OCI-LY7 (cell line): ENCODE data around the gene PDHA1. TPM values are rescaled to one million over a fixed set of nuclear protein-coding genes. Genes with fewer than 3 reads are reported as not detected.

ENCODE experiments used
- BruUV-seq: library from RNA; stranded (reverse); fragments of 400-500 nt; replicated peaks from 2 replicates; lab custom pipeline; 2021; lab: Mats Ljungman, UMichigan
- CTCF ChIA-PET: fragments of 300-600 bp; sonication (Branson Sonifier 250); formaldehyde crosslinking; loops from one replicate; lab custom pipeline; 2022; ENCODE audit warnings: antibody characterized with exemption; ENCODE audit not compliant: unreplicated experiment; lab: Charles Lee
- POLR2A ChIA-PET: fragments of 300-600 bp; sonication (Branson Sonifier 250); formaldehyde crosslinking; loops from one replicate; lab custom pipeline; 2022; ENCODE audit warnings: antibody characterized with exemption; lab: Charles Lee
- DNase-seq: peaks from one replicate; pipeline ENCODE4 v3.0.0-alpha.2; 2015; ENCODE audit warnings: low spot score
- H2AFZ ChIP-seq: fragments of 200-600 bp; sonication (generic), shearing (Covaris generic); 2 replicates; pipeline ENCODE4 v1.6.1; 2014; ENCODE audit warnings: mild to moderate bottlenecking, antibody characterized with exemption, low read length, moderate library complexity
- H3K27ac ChIP-seq: fragments of 200-600 bp; sonication (generic); 2 replicates; pipeline ENCODE4 v1.5.1; 2014; ENCODE audit warnings: mixed run types, low read depth, mild to moderate bottlenecking, moderate library complexity, low read length, inconsistent platforms; ENCODE audit not compliant: poor library complexity, severe bottlenecking
- H3K36me3 ChIP-seq: fragments of 200-600 bp; sonication (generic); 2 replicates; pipeline ENCODE4 v1.6.1; 2014; ENCODE audit warnings: mild to moderate bottlenecking, antibody characterized with exemption, low read length, moderate library complexity, mixed read lengths; ENCODE audit not compliant: insufficient read depth
- H3K4me1 ChIP-seq: fragments of 200-600 bp; sonication (generic); 2 replicates; pipeline ENCODE4 v1.5.1; 2014; ENCODE audit warnings: mild to moderate bottlenecking, low read length; ENCODE audit not compliant: insufficient read depth, poor library complexity, severe bottlenecking
- H3K4me2 ChIP-seq: fragments of 200-600 bp; sonication (generic); 2 replicates; pipeline ENCODE4 v1.6.1; 2014; ENCODE audit warnings: mild to moderate bottlenecking, low read length
- H3K4me3 ChIP-seq: fragments of 200-600 bp; sonication (generic); 2 replicates; pipeline ENCODE4 v1.5.1; 2014; ENCODE audit warnings: mild to moderate bottlenecking, low read depth, low read length; ENCODE audit not compliant: poor library complexity, severe bottlenecking
- H3K79me2 ChIP-seq: fragments of 200-600 bp; sonication (generic); 2 replicates; pipeline ENCODE4 v1.6.1; 2016; ENCODE audit warnings: low read depth, mild to moderate bottlenecking, low read length, moderate library complexity, mixed read lengths; ENCODE audit not compliant: insufficient read depth
- H3K9me2 ChIP-seq: fragments of 200-600 bp; sonication (generic); 2 replicates; pipeline ENCODE4 v1.6.1; 2016; ENCODE audit warnings: mild to moderate bottlenecking, low read length, mixed read lengths; ENCODE audit not compliant: insufficient read depth
- H3K9me3 ChIP-seq: fragments of 200-600 bp; sonication (generic); 2 replicates; pipeline ENCODE4 v1.6.1; 2014; ENCODE audit warnings: mild to moderate bottlenecking, mixed run types, low read length, mixed read lengths
- H4K20me1 ChIP-seq: fragments of 200-600 bp; sonication (generic); 2 replicates; pipeline ENCODE4 v1.6.1; 2014; ENCODE audit warnings: mild to moderate bottlenecking, antibody characterized with exemption, low read length, moderate library complexity, mixed read lengths; ENCODE audit not compliant: insufficient read depth
- CTCF ChIP-seq: fragments of 200-600 bp; sonication (generic); conservative IDR thresholded peaks from 2 replicates; pipeline ENCODE4 v1.5.1; 2014; ENCODE audit warnings: mild to moderate bottlenecking, antibody characterized with exemption, low read length, moderate library complexity, mixed read lengths
- EZH2phosphoT487 ChIP-seq: fragments of 200-600 bp; sonication (generic); IDR thresholded peaks from 2 replicates; pipeline ENCODE4 v1.6.1; 2018; ENCODE audit warnings: low read depth, borderline replicate concordance, mild to moderate bottlenecking, mixed run types, antibody characterized with exemption, low read length, moderate library complexity, mixed read lengths
- intact Hi-C: fragments of 100-400 bp; cut with micrococcal nuclease; formaldehyde crosslinking; loops from one replicate; pipeline ENCODE4 v1.10.0; 2022; ENCODE audit not compliant: unreplicated experiment
- total RNA-seq, 2 experiments: library from RNA; depleted of rRNA in 1 of 2; stranded (reverse); fragments of >200 nt in 1 of 2; shearing (Covaris generic) in 1 of 2; gene quantifications; 2 replicates each; pipeline ENCODE4 v1.2.3, GENCODE V29; 2014 to 2022

Gene PDHA1
- total RNA-seq, 2 experiments from 2014 or later: 210 to 249 TPM

- Histone ChIP-seq H3K4me2 (no peak overlapping the region), H3K9me3 (no peaks in the 10 kb centered on the region), H3K36me3 (no peaks in the 10 kb centered on the region), H3K27ac (no peak overlapping the region), H2AFZ (no peak overlapping the region), H4K20me1 (no peaks in the 10 kb centered on the region), H3K9me2 (no peaks in the 10 kb centered on the region), H3K4me1 (no peaks in the 10 kb centered on the region), H3K4me3 (no peak overlapping the region), H3K79me2 (no peaks in the 10 kb centered on the region)
- TF ChIP-seq EZH2phosphoT487: no peak
- POLR2A ChIA-PET: no interaction called here
- intact Hi-C loops: no loop called here
- CTCF ChIA-PET: no interaction called here
- no TSS peak for BruUV-seq
- no peak for DNase-seq
Measured at GRCh38 chrX:19381326-19381725, 37.6 kb downstream of the PDHA1 start.

DNA sequence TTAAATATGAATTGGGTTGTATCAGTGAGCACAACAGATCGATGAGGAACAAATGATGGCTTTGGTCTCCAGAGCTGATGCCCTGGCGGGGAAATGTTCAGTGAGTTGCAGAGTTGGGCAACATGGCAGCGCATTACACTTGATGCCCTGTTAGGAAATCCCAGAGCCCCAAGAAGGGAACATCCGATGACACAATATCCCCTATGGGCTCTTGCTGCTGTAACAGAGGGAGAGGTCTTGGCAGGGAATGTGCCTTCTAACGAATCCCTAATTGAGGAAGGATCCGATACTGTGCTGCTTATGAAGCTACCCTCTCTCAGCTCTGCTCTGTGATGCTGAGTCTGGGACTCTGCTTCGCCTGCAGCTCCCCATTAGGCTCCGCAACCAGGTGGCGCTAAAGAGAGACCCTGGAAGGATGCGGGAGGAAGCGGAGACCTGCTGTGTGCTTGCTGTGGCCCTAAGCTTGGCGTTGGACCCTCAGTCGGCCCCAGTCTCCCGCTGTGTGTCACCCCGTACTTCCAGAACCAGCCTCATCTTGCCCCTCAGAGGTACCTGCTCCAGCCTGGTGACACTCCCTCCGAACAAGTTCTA lies 38.9 kb downstream of the PDHA1 start:
- BruUV-seq: no TSS peak
- CTCF ChIA-PET: interaction anchor here (0.9 kb wide), 1 partner anchor 9 kb away, joined by 3 read pairs; no protein-coding TSS in a partner anchor

DNA sequence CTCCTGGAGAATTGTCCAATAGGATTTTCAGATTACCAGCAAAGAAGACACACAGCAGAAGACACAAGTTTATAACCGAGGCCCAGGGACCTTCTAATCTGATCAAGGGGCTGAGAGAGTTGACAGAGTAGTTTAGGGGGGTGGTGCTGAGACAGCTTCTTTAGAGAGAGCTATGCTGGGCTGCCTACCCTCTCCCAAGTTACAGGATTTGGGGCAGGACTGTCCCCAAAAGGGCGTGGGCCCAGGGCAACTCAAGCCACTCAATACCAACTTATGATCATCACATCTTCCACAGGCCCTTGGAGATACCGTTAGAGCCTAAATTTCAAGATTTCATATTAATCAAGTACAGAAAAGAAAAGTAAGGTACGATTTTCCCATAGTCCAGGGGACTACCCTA lies 43.0 kb downstream of the PDHA1 start:
- DNase-seq: no peak
- Histone ChIP-seq H3K79me2 (no peaks in the 10 kb centered on the region), H3K4me3 (no peak overlapping the region), H2AFZ (no peak overlapping the region), H3K9me3 (no peaks in the 10 kb centered on the region), H3K9me2 (no peaks in the 10 kb centered on the region), H3K36me3 (no peaks in the 10 kb centered on the region), H3K4me2 (no peak overlapping the region), H4K20me1 (no peaks in the 10 kb centered on the region), H3K4me1 (no peaks in the 10 kb centered on the region), H3K27ac (no peak overlapping the region)
- TF ChIP-seq EZH2phosphoT487 (no peak), CTCF (no peak)
- BruUV-seq: no TSS peak
- intact Hi-C loops: no loop called here
- ChIA-PET POLR2A (no interaction called here), CTCF (no interaction called here)

More for the DNA sequence above, 38.9 kb downstream of the PDHA1 start:
- Histone ChIP-seq H3K79me2 (no peaks in the 10 kb centered on the region), H3K36me3 (no peaks in the 10 kb centered on the region), H3K4me3 (no peak overlapping the region), H3K27ac (no peak overlapping the region), H4K20me1 (no peaks in the 10 kb centered on the region), H2AFZ (no peak overlapping the region), H3K9me2 (no peaks in the 10 kb centered on the region), H3K9me3 (no peaks in the 10 kb centered on the region), H3K4me2 (no peak overlapping the region), H3K4me1 (no peaks in the 10 kb centered on the region)
- TF ChIP-seq EZH2phosphoT487: no peak
- TF ChIP-seq CTCF: peak; percentile 67
- peak; percentile 55 for DNase-seq
- intact Hi-C loops: no loop called here
- POLR2A ChIA-PET: no interaction called here
